OCI-LY1 (cell line): ENCODE results near the gene SLC16A2.
"Not testable (repeated sequence)": the region's sequence is repeated elsewhere in the genome, so short reads cannot be mapped to it uniquely, and the experiment has no call there.

ENCODE experiments used
- H2AFZ ChIP-seq: fragments of 200-600 bp; sonication (generic), shearing (Covaris generic); 2 replicates; pipeline ENCODE4 v1.6.0; 2014; ENCODE audit warnings: antibody characterized with exemption, mild to moderate bottlenecking, low read length
- H3F3A ChIP-seq: fragments of 200-600 bp; sonication (generic), shearing (Covaris generic); 2 replicates; pipeline ENCODE4 v1.6.0; 2014; ENCODE audit warnings: mild to moderate bottlenecking, antibody characterized with exemption, low read length, moderate library complexity; ENCODE audit not compliant: insufficient read depth
- H3K27ac ChIP-seq: fragments of 200-600 bp; sonication (generic); 2 replicates; pipeline ENCODE4 v1.5.1; 2014; ENCODE audit warnings: low read length, mixed run types, mild to moderate bottlenecking, low read depth; ENCODE audit not compliant: poor library complexity, severe bottlenecking
- H3K27me3 ChIP-seq: fragments of 200-600 bp; sonication (generic); 2 replicates; pipeline ENCODE4 v1.6.0; 2014; ENCODE audit warnings: antibody characterized with exemption, mild to moderate bottlenecking, low read length, moderate library complexity; ENCODE audit not compliant: insufficient read depth
- H3K36me3 ChIP-seq: fragments of 200-600 bp; sonication (generic); 2 replicates; pipeline ENCODE4 v1.6.1; 2014; ENCODE audit warnings: mild to moderate bottlenecking, antibody characterized with exemption, low read length, moderate library complexity, mixed read lengths; ENCODE audit not compliant: insufficient read depth
- H3K4me1 ChIP-seq: fragments of 200-600 bp; sonication (generic); 2 replicates; pipeline ENCODE4 v1.5.1; 2014; ENCODE audit warnings: mild to moderate bottlenecking, low read length, moderate library complexity; ENCODE audit not compliant: insufficient read depth, severe bottlenecking
- H3K4me2 ChIP-seq: fragments of 200-600 bp; sonication (generic), shearing (Covaris generic); 2 replicates; pipeline ENCODE4 v1.6.1; 2014; ENCODE audit warnings: low read length
- H3K4me3 ChIP-seq: fragments of 200-600 bp; sonication (generic); 2 replicates; pipeline ENCODE4 v1.5.1; 2014; ENCODE audit warnings: low read length, low read depth, mild to moderate bottlenecking, mixed read lengths; ENCODE audit not compliant: poor library complexity, severe bottlenecking
- H3K79me2 ChIP-seq: fragments of 200-600 bp; shearing (Covaris generic); 2 replicates; pipeline ENCODE4 v1.6.1; 2016; ENCODE audit warnings: mixed run types, low read length, mixed read lengths; ENCODE audit not compliant: insufficient read depth
- H3K9ac ChIP-seq: fragments of 200-600 bp; sonication (generic), shearing (Covaris generic); 2 replicates; pipeline ENCODE4 v1.6.1; 2014; ENCODE audit warnings: mild to moderate bottlenecking, low read length, mixed read lengths
- H3K9me2 ChIP-seq: fragments of 200-600 bp; sonication (generic), shearing (Covaris generic); 2 replicates; pipeline ENCODE4 v1.6.1; 2014; ENCODE audit warnings: low read depth, mild to moderate bottlenecking, low read length, mixed read lengths
- H3K9me3 ChIP-seq: fragments of 200-600 bp; shearing (Covaris generic); 2 replicates; pipeline ENCODE4 v1.6.1; 2014; ENCODE audit warnings: low read length, mixed read lengths
- H4K20me1 ChIP-seq: fragments of 200-600 bp; sonication (generic), shearing (Covaris generic); 2 replicates; pipeline ENCODE4 v1.6.0; 2016; ENCODE audit warnings: mild to moderate bottlenecking, low read length; ENCODE audit not compliant: insufficient read depth
- EZH2 ChIP-seq: fragments of 200-600 bp; sonication (generic), shearing (Covaris generic); IDR thresholded peaks from 2 replicates; pipeline ENCODE4 v1.8.0; 2017; ENCODE audit warnings: borderline replicate concordance, mixed run types, mild to moderate bottlenecking, antibody characterized with exemption, low read length, moderate library complexity, mixed read lengths
- TF ChIP-seq, protein P1 (sequence below): fragments of 200-600 bp; sonication (generic), shearing (Covaris generic); IDR thresholded peaks from 2 replicates; pipeline ENCODE4 v1.5.1; 2017; ENCODE audit warnings: mild to moderate bottlenecking, antibody characterized with exemption, low read length, moderate library complexity, mixed read lengths

The SLC16A2 gene

DNA sequence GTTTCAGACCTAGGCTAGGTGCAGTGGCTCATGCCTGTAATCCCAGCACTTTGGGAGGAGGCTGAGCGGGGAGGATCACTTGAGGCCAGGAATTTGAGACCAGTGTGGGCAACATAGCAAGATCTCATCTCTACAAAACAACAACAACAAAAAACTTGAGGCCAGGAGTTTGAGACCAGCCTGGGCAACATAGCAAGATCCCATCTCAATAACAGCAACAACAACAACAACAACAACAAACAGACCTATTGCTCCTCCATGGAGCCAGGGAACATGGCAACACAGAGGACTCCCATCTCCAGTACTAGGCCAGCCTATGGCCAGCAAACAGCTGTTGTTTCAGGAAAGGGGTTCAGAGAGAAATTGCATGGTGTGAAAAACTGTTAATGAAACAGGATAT is 43.4 kb downstream of the SLC16A2 start:
- no peaks in the 10 kb centered on the region for H3K27me3 ChIP-seq
- H3K4me1 ChIP-seq = no peaks in the 10 kb centered on the region
- no peaks in the 10 kb centered on the region for H3K9me2 ChIP-seq
- no peak overlapping the region for H2AFZ ChIP-seq
- TF ChIP-seq EZH2 = no peak
- TF ChIP-seq, protein P1, sequence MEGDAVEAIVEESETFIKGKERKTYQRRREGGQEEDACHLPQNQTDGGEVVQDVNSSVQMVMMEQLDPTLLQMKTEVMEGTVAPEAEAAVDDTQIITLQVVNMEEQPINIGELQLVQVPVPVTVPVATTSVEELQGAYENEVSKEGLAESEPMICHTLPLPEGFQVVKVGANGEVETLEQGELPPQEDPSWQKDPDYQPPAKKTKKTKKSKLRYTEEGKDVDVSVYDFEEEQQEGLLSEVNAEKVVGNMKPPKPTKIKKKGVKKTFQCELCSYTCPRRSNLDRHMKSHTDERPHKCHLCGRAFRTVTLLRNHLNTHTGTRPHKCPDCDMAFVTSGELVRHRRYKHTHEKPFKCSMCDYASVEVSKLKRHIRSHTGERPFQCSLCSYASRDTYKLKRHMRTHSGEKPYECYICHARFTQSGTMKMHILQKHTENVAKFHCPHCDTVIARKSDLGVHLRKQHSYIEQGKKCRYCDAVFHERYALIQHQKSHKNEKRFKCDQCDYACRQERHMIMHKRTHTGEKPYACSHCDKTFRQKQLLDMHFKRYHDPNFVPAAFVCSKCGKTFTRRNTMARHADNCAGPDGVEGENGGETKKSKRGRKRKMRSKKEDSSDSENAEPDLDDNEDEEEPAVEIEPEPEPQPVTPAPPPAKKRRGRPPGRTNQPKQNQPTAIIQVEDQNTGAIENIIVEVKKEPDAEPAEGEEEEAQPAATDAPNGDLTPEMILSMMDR = no peak
- H3K4me2 ChIP-seq = no peak overlapping the region
- no peaks in the 10 kb centered on the region for H4K20me1 ChIP-seq
- no peaks in the 10 kb centered on the region for H3F3A ChIP-seq
- H3K36me3 ChIP-seq = no peaks in the 10 kb centered on the region
- H3K9ac ChIP-seq = no peak overlapping the region
- no peak overlapping the region for H3K27ac ChIP-seq
- H3K9me3 ChIP-seq = no peaks in the 10 kb centered on the region
- no peaks in the 10 kb centered on the region for H3K79me2 ChIP-seq
- no peak overlapping the region for H3K4me3 ChIP-seq

DNA sequence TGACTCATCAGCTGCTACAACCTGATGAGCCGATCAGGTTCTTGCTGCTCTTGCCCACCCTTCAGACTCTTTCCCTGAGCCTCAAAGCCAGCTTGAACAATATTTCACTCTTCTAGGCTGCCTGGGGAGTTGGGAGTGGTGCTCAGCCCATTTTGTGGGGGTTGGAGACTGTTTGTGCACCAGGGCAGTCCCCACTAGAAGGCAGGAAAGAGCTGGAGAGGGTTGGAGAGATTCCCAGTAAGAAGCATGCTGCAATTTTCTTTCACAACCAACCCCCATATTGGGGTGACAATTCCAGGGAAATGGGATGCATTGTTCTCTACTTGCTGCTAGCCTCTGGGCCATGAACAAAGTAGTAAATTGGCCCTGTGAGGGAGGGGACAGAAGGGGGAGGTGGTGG is 44.1 kb downstream of the SLC16A2 start:
- TF ChIP-seq, protein P1 = no peak
- TF ChIP-seq EZH2 = no peak
- H4K20me1 ChIP-seq = no peaks in the 10 kb centered on the region
- no peaks in the 10 kb centered on the region for H3K9me2 ChIP-seq
- no peak overlapping the region for H3K9ac ChIP-seq
- no peaks in the 10 kb centered on the region for H3K4me1 ChIP-seq
- no peaks in the 10 kb centered on the region for H3K36me3 ChIP-seq
- no peak overlapping the region for H2AFZ ChIP-seq
- no peak overlapping the region for H3K4me2 ChIP-seq
- no peak overlapping the region for H3K27ac ChIP-seq
- no peak overlapping the region for H3K4me3 ChIP-seq
- H3K27me3 ChIP-seq = no peaks in the 10 kb centered on the region
- H3F3A ChIP-seq = no peaks in the 10 kb centered on the region
- H3K9me3 ChIP-seq = no peaks in the 10 kb centered on the region
- no peaks in the 10 kb centered on the region for H3K79me2 ChIP-seq

DNA sequence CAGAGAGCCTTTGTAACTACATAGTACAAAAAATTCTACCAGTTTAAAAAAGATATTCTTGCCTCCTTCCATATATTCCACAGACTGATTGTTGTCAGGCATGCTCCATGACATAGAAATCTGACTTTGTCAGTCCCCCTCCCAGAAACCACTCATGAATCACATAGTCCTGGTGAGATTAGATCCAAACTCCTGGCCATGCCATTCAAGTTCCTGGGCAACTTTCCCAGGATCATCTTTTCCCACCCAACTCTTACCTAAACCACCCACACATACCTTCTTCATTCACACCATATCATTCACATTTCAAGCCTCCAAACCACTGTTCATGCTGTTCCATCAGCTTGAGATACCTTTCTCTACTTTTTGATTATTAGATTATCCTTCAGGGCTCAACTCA is 46.4 kb downstream of the SLC16A2 start:
- H3K79me2 ChIP-seq = no peaks in the 10 kb centered on the region
- no peak overlapping the region for H3K4me2 ChIP-seq
- H3K9me2 ChIP-seq = no peaks in the 10 kb centered on the region
- H4K20me1 ChIP-seq = no peaks in the 10 kb centered on the region
- TF ChIP-seq EZH2 = no peak
- TF ChIP-seq, protein P1 = no peak
- H3K27me3 ChIP-seq = no peaks in the 10 kb centered on the region
- no peak overlapping the region for H3K27ac ChIP-seq
- H2AFZ ChIP-seq = no peak overlapping the region
- H3K4me1 ChIP-seq = no peaks in the 10 kb centered on the region
- H3K9me3 ChIP-seq = no peaks in the 10 kb centered on the region
- H3K4me3 ChIP-seq = no peak overlapping the region
- H3K9ac ChIP-seq = no peak overlapping the region
- no peaks in the 10 kb centered on the region for H3F3A ChIP-seq
- no peaks in the 10 kb centered on the region for H3K36me3 ChIP-seq

DNA sequence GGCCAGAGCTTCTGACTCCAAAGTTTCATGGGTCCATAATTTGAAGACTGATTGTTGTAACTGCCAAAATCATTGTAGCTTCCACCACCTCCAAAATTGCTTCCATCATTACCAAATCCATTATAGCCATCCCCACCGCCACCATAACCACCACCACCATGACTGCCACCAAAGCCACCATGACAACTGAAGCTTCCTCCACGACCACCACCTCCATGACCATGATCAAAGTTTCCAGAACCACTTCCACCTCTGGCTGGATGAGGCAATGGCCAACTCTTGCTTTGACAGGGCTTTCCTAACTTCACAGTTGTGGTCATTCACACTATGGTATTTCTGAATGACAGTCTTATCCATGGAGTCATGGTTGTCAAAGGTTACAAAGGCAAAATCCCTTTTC is 51.8 kb downstream of the SLC16A2 start:
- not testable (repeated sequence) for H3K27me3 ChIP-seq, H3K4me3 ChIP-seq, H3F3A ChIP-seq, H3K4me2 ChIP-seq, H3K36me3 ChIP-seq, H3K9me2 ChIP-seq, H4K20me1 ChIP-seq, H3K27ac ChIP-seq, H3K79me2 ChIP-seq, H3K4me1 ChIP-seq, H2AFZ ChIP-seq, H3K9me3 ChIP-seq, H3K9ac ChIP-seq
